HL-60 (cell line): ENCODE measurements around the gene INO80C.

ENCODE experiments used
- CTCF ChIP-seq: IDR thresholded peaks from one replicate; pipeline ENCODE4 v1.5.1; 2011; ENCODE audit warnings: low read length, control low read depth, inconsistent platforms; ENCODE audit not compliant: insufficient read depth
- GABPA ChIP-seq: IDR thresholded peaks from 2 replicates; pipeline ENCODE4 v1.6.1; 2012; ENCODE audit warnings: low read depth
- POLR2AphosphoS5 ChIP-seq: IDR thresholded peaks from 2 replicates; pipeline ENCODE4 v1.6.1; 2012; ENCODE audit warnings: low read depth
- REST ChIP-seq: IDR thresholded peaks from 2 replicates; pipeline ENCODE4 v1.6.1; 2012; ENCODE audit warnings: low read depth; ENCODE audit not compliant: insufficient replicate concordance
- SPI1 ChIP-seq: IDR thresholded peaks from 2 replicates; pipeline ENCODE4 v1.6.1; 2012; ENCODE audit warnings: low read depth, mild to moderate bottlenecking, borderline replicate concordance

GRCh38 chr18:35444636-35445035 lies 53.1 kb downstream of the INO80C start:
- TF ChIP-seq CTCF = no peak
- TF ChIP-seq POLR2AphosphoS5 = no peak
- no peak for TF ChIP-seq REST
- TF ChIP-seq GABPA = no peak
- TF ChIP-seq SPI1 = no peak
